PFSK-1 (cell line): ENCODE measurements around the gene OR5L1.

Source experiments
- POLR2AphosphoS5 ChIP-seq: IDR thresholded peaks from 2 replicates; pipeline ENCODE4 v1.6.1; 2012; ENCODE audit warnings: low read depth, mild to moderate bottlenecking, control low read depth, low read length, moderate library complexity
- REST ChIP-seq, 2 experiments: IDR thresholded peaks; 2 replicates each; pipeline versions ENCODE4 v1.6.1 to v1.8.0; 2011 to 2012; ENCODE audit warnings: low read depth in 2 of 2, low read length in 2 of 2, control low read depth in 1 of 2, inconsistent platforms in 1 of 2, mild to moderate bottlenecking in 1 of 2, moderate library complexity in 1 of 2; ENCODE audit not compliant: insufficient read depth in 1 of 2
- SIN3A ChIP-seq: IDR thresholded peaks from 2 replicates; pipeline ENCODE4 v1.6.1; 2012; ENCODE audit warnings: mild to moderate bottlenecking, low read length, moderate library complexity, borderline replicate concordance; ENCODE audit not compliant: insufficient read depth

DNA sequence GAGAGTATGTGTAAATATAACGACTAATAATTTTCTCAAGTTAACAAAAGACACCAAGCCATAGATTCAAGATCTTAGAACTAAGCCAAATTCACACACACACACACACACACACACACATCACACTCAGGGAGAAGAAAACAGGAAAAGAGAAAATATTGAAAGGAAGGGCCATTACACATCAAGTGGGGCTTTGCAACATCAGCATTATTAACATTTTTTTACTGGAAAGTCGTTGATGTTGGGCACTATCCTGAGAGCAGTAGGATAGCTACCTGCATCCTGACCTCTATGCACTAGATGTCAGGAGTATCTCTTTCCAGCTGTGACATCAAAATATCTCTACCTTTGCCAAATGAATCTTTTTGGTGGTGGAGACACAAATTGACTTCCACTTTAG is 36.3 kb downstream of the OR5L1 start:
- TF ChIP-seq REST (IDR thresholded peaks at IDR 0.05; ENCODE audit: insufficient read depth in 1 of 2, low read depth in 2 of 2, low read length in 2 of 2) (no peak), POLR2AphosphoS5 (no peak), SIN3A (no peak)
